Effector memory CD4-positive, alpha-beta T cell (primary cell): ENCODE data around the gene TMEM135.
"Not testable (repeated sequence)": the region's sequence is repeated elsewhere in the genome, so short reads cannot be mapped to it uniquely, and the experiment has no call there.

Experiments
- DNase-seq, 3 donors: peaks; one replicate each; pipeline ENCODE4 v3.0.0-alpha.2; 2020
- H3K27ac ChIP-seq: 2 replicates; pipeline ENCODE4 v1.7.0; 2013; ENCODE audit warnings: mild to moderate bottlenecking, low read length, moderate library complexity; ENCODE audit not compliant: insufficient read depth, poor library complexity, severe bottlenecking
- H3K27me3 ChIP-seq: replicated peaks from 2 replicates; pipeline ENCODE4 v1.7.0; 2013; ENCODE audit warnings: mild to moderate bottlenecking, low read length; ENCODE audit not compliant: insufficient read depth, control insufficient read depth, poor library complexity, severe bottlenecking
- H3K36me3 ChIP-seq: 2 replicates; pipeline ENCODE4 v1.7.0; 2013; ENCODE audit warnings: mild to moderate bottlenecking, low read length, moderate library complexity; ENCODE audit not compliant: control insufficient read depth, insufficient read depth
- H3K4me1 ChIP-seq: 2 replicates; pipeline ENCODE4 v1.7.0; 2013; ENCODE audit warnings: low read length, mild to moderate bottlenecking; ENCODE audit not compliant: control insufficient read depth, insufficient read depth, poor library complexity, severe bottlenecking
- H3K4me3 ChIP-seq: 2 replicates; pipeline ENCODE4 v1.7.0; 2013; ENCODE audit warnings: low read length, low read depth, mild to moderate bottlenecking; ENCODE audit not compliant: insufficient read depth, poor library complexity, severe bottlenecking
- H3K9me3 ChIP-seq: 2 replicates; pipeline ENCODE4 v1.7.0; 2013; ENCODE audit warnings: mild to moderate bottlenecking, low read length, moderate library complexity; ENCODE audit not compliant: control insufficient read depth
- total RNA-seq, 3 donors: gene quantifications; one replicate each; lab custom pipeline; 2026; lab: John Stamatoyannopoulos, UW

Gene TMEM135
- total RNA-seq = 25.4 to 29.7 (median 29.5) reads per million in 3 donors

GRCh38 chr11:87037450-87038234 lies at the start of gene TMEM135:
Gene TMEM135, plus strand, starts transcription at chr11:87037934. Its CDS starts 112 bp downstream, at chr11:87038046.
- DNase-seq = peak; percentile 77 to 84 (median 82)
- Histone ChIP-seq H3K4me1 (peaks cover 10% of the 10 kb centered on the region), H3K4me3 (peak within 1 kb of the TSS; percentile 95), H3K27ac (peak within 1 kb of the TSS; percentile 64), H3K27me3 (no peaks in the 10 kb centered on the region), H3K36me3 (no peaks in the 10 kb centered on the region), H3K9me3 (no peaks in the 10 kb centered on the region)

DNA sequence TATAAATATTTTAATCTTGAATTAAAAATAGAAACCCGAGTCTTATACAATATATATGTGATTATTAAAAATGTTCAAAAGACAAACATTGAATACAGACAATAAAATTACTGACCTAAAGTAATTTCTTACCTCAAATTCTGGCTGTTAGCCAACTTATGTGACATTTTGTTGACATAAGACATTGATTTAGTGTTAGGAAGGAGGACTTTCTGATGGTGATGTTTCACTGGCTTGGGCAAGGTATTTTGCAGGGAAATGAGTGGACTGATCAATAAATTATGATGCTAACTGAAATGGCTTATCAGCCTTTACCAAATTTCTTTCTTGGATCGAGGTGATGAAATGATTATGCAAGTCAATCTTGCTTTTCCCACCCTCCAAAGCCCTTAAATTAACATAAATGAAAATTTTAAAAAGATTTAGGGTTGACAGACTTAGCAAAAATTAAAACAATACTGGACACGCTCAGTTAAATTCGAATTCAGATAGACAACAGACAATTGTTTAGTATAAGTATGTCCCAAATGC lies 49.3 kb upstream of the TMEM135 start:
- no peaks in the 10 kb centered on the region for H3K4me1 ChIP-seq
- H3K36me3 ChIP-seq = no peaks in the 10 kb centered on the region
- H3K27me3 ChIP-seq = no peaks in the 10 kb centered on the region
- no peaks in the 10 kb centered on the region for H3K9me3 ChIP-seq
- DNase-seq = no peak
- H3K27ac ChIP-seq = no peak overlapping the region
- no peak overlapping the region for H3K4me3 ChIP-seq

GRCh38 chr11:86990031-86990430 lies 47.7 kb upstream of the TMEM135 start:
- Histone ChIP-seq H3K4me3 (no peak overlapping the region), H3K27ac (no peak overlapping the region), H3K4me1 (no peaks in the 10 kb centered on the region), H3K27me3 (no peaks in the 10 kb centered on the region), H3K36me3 (no peaks in the 10 kb centered on the region), H3K9me3 (no peaks in the 10 kb centered on the region)
- no peak for DNase-seq

DNA sequence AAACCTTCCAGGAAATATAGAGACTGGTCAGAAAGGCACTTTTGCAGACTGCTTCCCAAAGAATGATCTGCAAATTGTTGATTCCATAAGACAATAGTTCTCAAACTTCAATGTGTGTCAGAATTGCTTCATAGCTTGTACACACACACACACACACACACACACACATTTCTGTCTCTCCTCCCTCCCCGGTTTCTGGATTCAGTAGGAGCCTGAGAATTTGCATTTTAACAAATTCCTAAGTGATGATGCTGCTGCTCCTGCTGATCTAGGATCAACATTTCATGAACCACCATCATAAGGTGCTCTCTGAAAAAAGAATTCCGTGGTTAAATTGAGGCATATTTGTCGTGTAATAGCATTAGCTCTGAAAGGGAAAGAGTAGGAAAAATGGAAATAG lies 47.2 kb upstream of the TMEM135 start:
- no peaks in the 10 kb centered on the region for H3K4me1 ChIP-seq
- H3K27ac ChIP-seq = no peak overlapping the region

DNA sequence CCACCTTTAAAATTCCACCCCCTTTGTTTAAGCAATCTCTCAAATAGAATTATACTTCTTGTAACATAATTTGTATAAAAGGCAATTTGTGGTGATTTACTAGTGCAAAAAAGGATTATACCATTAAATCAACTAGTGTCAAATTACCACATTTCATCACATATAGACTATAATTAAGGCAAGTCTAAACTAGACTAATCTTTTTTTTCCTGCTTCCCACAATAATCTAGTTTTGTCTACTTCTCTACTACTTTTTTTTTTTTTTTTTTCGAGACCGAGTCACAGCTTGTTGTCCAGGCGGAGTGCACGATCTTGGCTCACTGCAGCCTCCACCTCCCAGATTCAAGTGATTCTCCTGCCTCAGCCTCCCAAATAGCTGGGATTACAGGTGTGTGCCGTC lies 46.4 kb upstream of the TMEM135 start:
- H3K9me3 ChIP-seq = no peaks in the 10 kb centered on the region
- no peaks in the 10 kb centered on the region for H3K4me1 ChIP-seq
- H3K27me3 ChIP-seq = no peaks in the 10 kb centered on the region
- H3K27ac ChIP-seq = no peak overlapping the region
- no peak overlapping the region for H3K4me3 ChIP-seq
- H3K36me3 ChIP-seq = no peaks in the 10 kb centered on the region
- no peak for DNase-seq

More for the DNA sequence above, 47.2 kb upstream of the TMEM135 start:
- no peaks in the 10 kb centered on the region for H3K36me3 ChIP-seq
- H3K9me3 ChIP-seq = no peaks in the 10 kb centered on the region
- DNase-seq = no peak
- H3K4me3 ChIP-seq = no peak overlapping the region
- H3K27me3 ChIP-seq = no peaks in the 10 kb centered on the region

DNA sequence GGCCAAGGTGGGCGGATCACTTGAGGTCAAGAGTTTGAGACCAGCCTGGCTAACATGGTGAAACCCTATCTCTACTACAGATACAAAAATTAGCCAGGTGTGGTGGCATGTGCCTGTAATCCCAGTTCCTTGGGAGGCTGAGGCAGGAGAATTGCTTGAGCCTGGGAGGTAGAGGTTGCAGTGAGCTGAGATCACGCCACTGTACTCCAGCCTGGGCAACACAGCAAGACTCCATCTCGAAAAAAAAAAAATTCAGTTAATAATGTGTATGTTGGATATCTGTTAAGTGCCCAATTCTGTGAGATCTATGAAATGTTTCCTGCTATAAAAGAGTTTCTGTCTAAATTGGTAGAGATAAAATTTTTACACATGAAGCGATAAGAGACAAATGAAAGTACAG lies 45.4 kb upstream of the TMEM135 start:
- H3K27ac ChIP-seq, H3K27me3 ChIP-seq, DNase-seq, H3K4me1 ChIP-seq, H3K4me3 ChIP-seq, H3K36me3 ChIP-seq, H3K9me3 ChIP-seq: not testable (repeated sequence)

GRCh38 chr11:86993031-86993430 lies 44.7 kb upstream of the TMEM135 start:
- Histone ChIP-seq H3K4me1 (no peaks in the 10 kb centered on the region), H3K27me3 (no peaks in the 10 kb centered on the region), H3K36me3 (no peaks in the 10 kb centered on the region), H3K9me3 (no peaks in the 10 kb centered on the region), H3K4me3 (no peak overlapping the region), H3K27ac (no peak overlapping the region)
- DNase-seq = no peak

DNA sequence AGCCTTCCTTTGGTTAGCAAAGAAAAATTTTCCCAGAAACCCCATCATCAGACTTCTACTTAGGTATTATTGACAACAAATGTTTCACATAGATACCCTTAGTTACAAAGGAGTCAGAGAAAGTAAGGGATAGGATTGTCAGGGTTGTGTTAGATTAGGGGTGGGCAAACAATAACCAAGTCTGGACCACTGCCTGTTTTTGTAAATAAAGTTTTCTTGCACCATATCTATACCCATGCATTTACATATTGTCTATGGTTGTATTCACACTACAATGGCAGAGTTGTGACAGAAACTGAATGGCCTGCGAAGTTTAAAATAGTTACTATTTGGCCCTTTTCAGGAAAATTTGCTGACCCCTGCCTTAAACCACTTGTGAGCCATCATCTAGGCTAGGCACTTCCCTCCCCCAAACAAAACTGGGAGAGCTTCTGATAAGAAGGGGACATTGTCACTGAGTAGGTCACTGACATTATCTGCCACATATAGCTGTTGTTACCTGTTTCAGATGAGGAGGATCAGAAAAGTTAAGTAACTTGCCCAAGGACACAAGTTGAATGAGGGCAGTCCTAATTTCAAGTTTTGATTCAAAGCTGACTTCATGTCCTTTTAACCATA lies 40.7 kb upstream of the TMEM135 start:
- DNase-seq = no peak
- H3K27ac ChIP-seq = no peak overlapping the region

GRCh38 chr11:86999388-86999787 lies 38.3 kb upstream of the TMEM135 start:
- no peak overlapping the region for H3K4me3 ChIP-seq
- no peak overlapping the region for H3K27ac ChIP-seq

More for the DNA sequence above, 40.7 kb upstream of the TMEM135 start:
- Histone ChIP-seq H3K27me3 (no peaks in the 10 kb centered on the region), H3K4me1 (no peaks in the 10 kb centered on the region), H3K9me3 (no peaks in the 10 kb centered on the region), H3K36me3 (no peaks in the 10 kb centered on the region), H3K4me3 (no peak overlapping the region)

More at GRCh38 chr11:86999388-86999787, 38.3 kb upstream of the TMEM135 start:
- no peaks in the 10 kb centered on the region for H3K4me1 ChIP-seq
- no peaks in the 10 kb centered on the region for H3K36me3 ChIP-seq
- H3K27me3 ChIP-seq = no peaks in the 10 kb centered on the region
- H3K9me3 ChIP-seq = no peaks in the 10 kb centered on the region
- DNase-seq = no peak
